ENCODE measurements around the gene TMOD3. TPM values are rescaled to one million over a fixed set of nuclear protein-coding genes. Genes with fewer than 3 reads are reported as not detected.

TMOD3 gene
- total and polyA plus RNA-seq, 4 donors, result 7.2 to 23.9 (median 14.1) TPM

- WGBS, result 55% methylated on average over 4 of the region's 4 CpGs
- H3K4me3 ChIP-seq (ENCODE audit: low read depth in 1 of 3, low read length in 3 of 3), result no peak overlapping the region
- no peak for DNase-seq (ENCODE audit: low spot score)
- no peak for TF ChIP-seq HNF4G (IDR thresholded peaks at IDR 0.05)
- no peak for TF ChIP-seq EGR1 (IDR thresholded peaks at IDR 0.05; ENCODE audit: low read depth in 2 of 2)
- TF ChIP-seq FOXA2 (IDR thresholded peaks at IDR 0.05), result no peak
- no peak for TF ChIP-seq CTCF (IDR thresholded peaks at IDR 0.05; ENCODE audit: low read depth, low read length, missing input control)
- peak; percentile 43 for TF ChIP-seq MAX (IDR thresholded peaks at IDR 0.05)
- no peak for TF ChIP-seq HNF4A (conservative IDR thresholded peaks at IDR 0.05)
- TF ChIP-seq RXRA (IDR thresholded peaks at IDR 0.05), result peak in 1 of 2 donors; percentile 38
- no peak for TF ChIP-seq ATF3 (IDR thresholded peaks at IDR 0.05)
- no peak for TF ChIP-seq RAD21 (IDR thresholded peaks at IDR 0.05)
- no peak for TF ChIP-seq JUND (IDR thresholded peaks at IDR 0.05)
- TF ChIP-seq YY1 (IDR thresholded peaks at IDR 0.05), result no peak
- TF ChIP-seq ZBTB33 (IDR thresholded peaks at IDR 0.05), result no peak
- no peak for TF ChIP-seq SP1 (IDR thresholded peaks at IDR 0.05)
- no peak for TF ChIP-seq NR2F2 (IDR thresholded peaks at IDR 0.05)
- TF ChIP-seq FOXA1 (IDR thresholded peaks at IDR 0.05), result no peak
- TF ChIP-seq GABPA (IDR thresholded peaks at IDR 0.05 in 1 of 2, conservative IDR thresholded peaks at IDR 0.05 in 1 of 2), result no peak
- no peak for TF ChIP-seq TAF1 (conservative IDR thresholded peaks at IDR 0.05)
- H3K9ac ChIP-seq (ENCODE audit: low read depth in 1 of 2, low read length in 2 of 2), result no peak overlapping the region
- no peaks in the 10 kb centered on the region for H3K9me3 ChIP-seq (ENCODE audit: control insufficient read depth in 4 of 4, low read length in 3 of 4)
- H3K4me1 ChIP-seq (ENCODE audit: control insufficient read depth in 4 of 4, insufficient read depth in 4 of 4, low read length in 3 of 4), result peaks cover 0 to 2% (median 0%) of the 10 kb centered on the region in 4 donors
- no peaks in the 10 kb centered on the region for H3K27me3 ChIP-seq (ENCODE audit: control insufficient read depth in 4 of 4, insufficient read depth in 4 of 4, low read length in 3 of 4)
- no peaks in the 10 kb centered on the region for H3K36me3 ChIP-seq (ENCODE audit: control insufficient read depth in 4 of 4, insufficient read depth in 3 of 4, low read depth in 1 of 4, low read length in 3 of 4)
- no peak overlapping the region for H3K27ac ChIP-seq (ENCODE audit: low read depth in 1 of 2, low read length in 2 of 2)
Measured at GRCh38 chr15:51793521-51794305, 35.7 kb upstream of the TMOD3 start.

GRCh38 chr15:51796847-51797401, 32.5 kb upstream of the TMOD3 start:
- Histone ChIP-seq H3K9ac (ENCODE audit: low read depth in 1 of 2, low read length in 2 of 2) (no peak overlapping the region), H3K9me3 (ENCODE audit: control insufficient read depth in 4 of 4, low read length in 3 of 4) (no peaks in the 10 kb centered on the region), H3K27me3 (ENCODE audit: control insufficient read depth in 4 of 4, insufficient read depth in 4 of 4, low read length in 3 of 4) (no peaks in the 10 kb centered on the region), H3K27ac (ENCODE audit: low read depth in 1 of 2, low read length in 2 of 2) (no peak overlapping the region), H3K36me3 (ENCODE audit: control insufficient read depth in 4 of 4, insufficient read depth in 3 of 4, low read depth in 1 of 4, low read length in 3 of 4) (no peaks in the 10 kb centered on the region), H3K4me3 (ENCODE audit: low read depth in 1 of 3, low read length in 3 of 3) (no peak overlapping the region), H3K4me1 (ENCODE audit: control insufficient read depth in 4 of 4, insufficient read depth in 4 of 4, low read length in 3 of 4) (peaks cover 0 to 2% (median 0%) of the 10 kb centered on the region in 4 donors)
- WGBS, result 72% methylated on average over 10 of the region's 10 CpGs
- TF ChIP-seq JUND (IDR thresholded peaks at IDR 0.05) (peak in 1 of 2 donors; percentile 40), ZBTB33 (IDR thresholded peaks at IDR 0.05) (no peak)
- no peak for DNase-seq (ENCODE audit: low spot score)

Measured in liver (tissue), 9 donors.